Lower leg skin (tissue), 3 donors: ENCODE data around the gene BTNL9.
"Not testable (repeated sequence)": the region's sequence is repeated elsewhere in the genome, so short reads cannot be mapped to it uniquely, and the experiment has no call there.

Source experiments
- CTCF ChIP-seq, 3 donors: fragments of 450-650 bp; IDR thresholded peaks; one replicate each; pipeline ENCODE4 v1.5.1; 2016; ENCODE audit warnings: antibody characterized with exemption in 3 of 3, mild to moderate bottlenecking in 3 of 3, moderate library complexity in 2 of 3
- POLR2A ChIP-seq, 2 donors: fragments of 450-650 bp; IDR thresholded peaks; one replicate each; pipeline ENCODE4 v1.6.1; 2016 to 2017; ENCODE audit warnings: antibody characterized with exemption in 2 of 2, mild to moderate bottlenecking in 1 of 2, moderate library complexity in 1 of 2

- not testable (repeated sequence) for TF ChIP-seq CTCF, POLR2A (IDR thresholded peaks at IDR 0.05)
These were observed 30.0 kb upstream of the BTNL9 start for GRCh38 chr5:181010018-181010417.
